ENCODE data around the gene FFAR1. TPM values are rescaled to one million over a fixed set of nuclear protein-coding genes. Genes with fewer than 3 reads are reported as not detected.
"Not testable (repeated sequence)": the region's sequence is repeated elsewhere in the genome, so short reads cannot be mapped to it uniquely, and the experiment has no call there.

The FFAR1 gene
- total RNA-seq, 1 donor from 2014 or later = 0.12 TPM

DNA sequence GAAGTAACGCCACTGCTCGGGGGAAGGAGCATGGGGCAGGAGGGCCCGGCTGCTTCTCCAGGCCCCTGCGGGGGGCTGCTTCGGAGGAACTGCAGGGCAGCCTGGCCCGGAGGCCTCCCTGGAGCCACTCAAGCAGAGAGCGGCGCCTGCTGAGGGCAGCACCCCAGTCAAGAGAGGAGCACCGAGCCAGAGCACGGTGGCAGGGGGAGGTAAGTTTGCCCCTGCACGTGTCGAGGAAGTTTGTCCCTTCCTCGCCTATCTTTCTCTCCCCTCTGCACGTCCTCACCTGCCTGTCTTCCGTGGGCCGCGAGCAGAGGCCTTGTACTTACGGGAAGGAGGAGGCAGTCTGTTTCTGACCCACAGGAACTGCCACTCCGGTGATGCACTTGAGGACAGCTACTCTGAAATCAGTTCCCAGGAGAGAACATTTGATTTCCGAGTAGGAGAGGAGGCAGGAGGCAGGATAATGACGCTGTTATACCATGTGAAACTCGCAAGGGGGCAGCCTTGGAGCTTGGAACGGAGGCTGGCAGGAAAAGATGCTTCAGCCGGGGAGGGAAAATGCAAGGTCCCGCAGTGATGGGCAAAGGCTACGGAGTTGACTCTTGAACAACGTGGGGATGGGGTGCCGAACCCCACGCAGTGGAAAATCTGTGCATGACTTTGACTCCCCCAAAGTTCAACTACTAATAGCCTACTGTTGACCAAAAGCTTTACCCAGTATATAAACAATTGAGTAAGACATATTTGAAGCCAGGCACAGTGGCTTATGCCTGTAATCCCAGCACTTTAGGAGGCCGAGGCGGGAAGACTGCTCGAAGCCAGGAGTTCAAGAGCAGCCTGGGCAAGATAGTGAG lies 5.0 kb downstream of the FFAR1 start:
- peak overlapping the region; percentile 71 for H3K27ac Mint-ChIP-seq
- no peaks in the 10 kb centered on the region for H3K27me3 Mint-ChIP-seq
- peak; percentile 90 for DNase-seq
- H3K4me1 Mint-ChIP-seq = peaks cover 23% of the 10 kb centered on the region
- intact Hi-C loops (cut with micrococcal nuclease) = loop anchor here (1.0 kb wide), 2 partner anchors 116 to 143 kb away; no protein-coding TSS in a partner anchor
- no peaks in the 10 kb centered on the region for H3K9me3 Mint-ChIP-seq
- H3K36me3 Mint-ChIP-seq (ENCODE audit: low read depth) = no peaks in the 10 kb centered on the region
- H3K4me3 Mint-ChIP-seq = no peak overlapping the region

GRCh38 chr19:35353635-35354034 lies 5.9 kb downstream of the FFAR1 start:
- Mint-ChIP-seq H3K4me1 (peaks cover 20% of the 10 kb centered on the region), H3K36me3 (ENCODE audit: low read depth) (no peaks in the 10 kb centered on the region), H3K4me3 (no peak overlapping the region), H3K27ac (no peak overlapping the region), H3K9me3 (no peaks in the 10 kb centered on the region), H3K27me3 (no peaks in the 10 kb centered on the region)
- no peak for DNase-seq
- intact Hi-C loops (cut with micrococcal nuclease) = no loop called here

DNA sequence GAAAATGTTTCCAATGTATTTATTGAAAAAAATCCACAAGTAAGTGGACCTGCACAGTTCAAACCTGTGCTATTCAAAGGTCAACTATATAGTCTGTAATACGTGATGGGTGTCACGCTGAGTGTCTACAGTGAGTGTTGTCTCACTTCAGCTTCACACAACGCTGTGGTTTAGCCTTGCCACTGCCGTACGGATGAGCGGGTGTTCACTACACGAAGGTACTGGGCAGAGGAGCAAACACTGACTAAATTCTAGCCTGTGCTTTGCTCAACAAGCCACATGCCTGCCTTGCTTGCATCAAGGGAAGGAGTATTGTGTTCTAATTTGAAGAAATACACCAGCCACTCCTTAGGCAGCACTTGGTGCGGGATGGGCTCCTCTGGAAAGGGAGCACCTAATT lies 7.2 kb downstream of the FFAR1 start:
- H3K9me3 Mint-ChIP-seq = no peaks in the 10 kb centered on the region
- H3K4me3 Mint-ChIP-seq = no peak overlapping the region
- no peaks in the 10 kb centered on the region for H3K27me3 Mint-ChIP-seq
- no peak for DNase-seq
- no peak overlapping the region for H3K27ac Mint-ChIP-seq
- intact Hi-C loops (cut with micrococcal nuclease) = no loop called here
- H3K36me3 Mint-ChIP-seq (ENCODE audit: low read depth) = no peaks in the 10 kb centered on the region
- H3K4me1 Mint-ChIP-seq = peaks cover 11% of the 10 kb centered on the region

DNA sequence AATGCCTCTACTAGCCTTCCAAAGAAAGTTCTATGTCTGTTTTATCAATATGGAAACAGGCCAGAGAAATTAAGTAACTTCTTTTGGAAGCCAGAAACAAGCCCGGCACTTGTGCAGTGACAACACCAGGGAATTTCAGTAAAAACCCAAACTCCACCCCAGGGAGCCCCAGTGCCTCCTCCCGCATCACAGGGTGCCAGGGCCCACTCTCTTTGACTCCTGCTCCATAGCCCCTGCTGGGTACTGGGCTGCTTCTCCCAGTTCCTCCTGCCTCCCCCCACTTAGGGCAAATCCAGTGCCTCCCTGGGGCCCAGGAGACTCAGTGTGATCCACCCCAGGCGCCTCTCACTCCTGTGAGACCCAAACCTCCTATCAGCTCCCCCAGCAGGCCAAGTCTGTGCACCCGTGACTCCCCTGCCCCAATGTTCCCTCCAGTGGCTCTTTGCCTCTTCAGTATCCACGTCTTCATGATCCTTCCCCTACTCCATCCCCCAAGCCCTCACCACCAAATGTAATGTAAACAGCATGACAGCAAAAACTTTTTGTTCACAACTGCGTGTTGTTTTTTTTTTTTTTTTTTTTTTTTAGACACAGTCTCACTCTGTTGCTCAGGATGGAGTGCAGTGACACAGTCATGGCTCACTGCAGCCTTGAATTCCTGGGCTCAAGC lies 8.2 kb downstream of the FFAR1 start:
- Mint-ChIP-seq H3K4me1 (peaks cover 11% of the 10 kb centered on the region), H3K9me3 (no peaks in the 10 kb centered on the region), H3K27ac (no peak overlapping the region), H3K27me3 (no peaks in the 10 kb centered on the region), H3K4me3 (no peak overlapping the region), H3K36me3 (ENCODE audit: low read depth) (no peaks in the 10 kb centered on the region)
- intact Hi-C loops (cut with micrococcal nuclease) = no loop called here
- no peak for DNase-seq

- Mint-ChIP-seq H3K9me3 (no peaks in the 10 kb centered on the region), H3K27me3 (peaks cover 6% of the 10 kb centered on the region), H3K27ac (peak within 1 kb of the TSS; percentile 25), H3K36me3 (ENCODE audit: low read depth) (no peaks in the 10 kb centered on the region), H3K4me3 (peak within 1 kb of the TSS; percentile 9), H3K4me1 (peaks cover 7% of the 10 kb centered on the region)
- no peak for DNase-seq
- intact Hi-C loops (cut with micrococcal nuclease) = no loop called here
These were observed 10.3 kb downstream of the FFAR1 start, which contains the start of gene FFAR3 for GRCh38 chr19:35357867-35358573. FFAR3 (plus strand) TSS chr19:35358460; CDS start chr19:35358891, 431 bp downstream.

DNA sequence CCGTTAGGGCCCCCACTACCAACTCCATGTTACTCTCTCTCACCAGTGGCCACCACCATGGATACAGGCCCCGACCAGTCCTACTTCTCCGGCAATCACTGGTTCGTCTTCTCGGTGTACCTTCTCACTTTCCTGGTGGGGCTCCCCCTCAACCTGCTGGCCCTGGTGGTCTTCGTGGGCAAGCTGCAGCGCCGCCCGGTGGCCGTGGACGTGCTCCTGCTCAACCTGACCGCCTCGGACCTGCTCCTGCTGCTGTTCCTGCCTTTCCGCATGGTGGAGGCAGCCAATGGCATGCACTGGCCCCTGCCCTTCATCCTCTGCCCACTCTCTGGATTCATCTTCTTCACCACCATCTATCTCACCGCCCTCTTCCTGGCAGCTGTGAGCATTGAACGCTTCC lies 11.1 kb downstream of the FFAR1 start:
- H3K27me3 Mint-ChIP-seq; intact Hi-C loops (cut with micrococcal nuclease); H3K4me1 Mint-ChIP-seq; H3K27ac Mint-ChIP-seq; DNase-seq; H3K36me3 Mint-ChIP-seq (ENCODE audit: low read depth); H3K9me3 Mint-ChIP-seq; H3K4me3 Mint-ChIP-seq: not testable (repeated sequence)

- H3K36me3 Mint-ChIP-seq (ENCODE audit: low read depth) = not testable (repeated sequence)
These were observed 11.7 kb downstream of the FFAR1 start for GRCh38 chr19:35359395-35359794.

DNA sequence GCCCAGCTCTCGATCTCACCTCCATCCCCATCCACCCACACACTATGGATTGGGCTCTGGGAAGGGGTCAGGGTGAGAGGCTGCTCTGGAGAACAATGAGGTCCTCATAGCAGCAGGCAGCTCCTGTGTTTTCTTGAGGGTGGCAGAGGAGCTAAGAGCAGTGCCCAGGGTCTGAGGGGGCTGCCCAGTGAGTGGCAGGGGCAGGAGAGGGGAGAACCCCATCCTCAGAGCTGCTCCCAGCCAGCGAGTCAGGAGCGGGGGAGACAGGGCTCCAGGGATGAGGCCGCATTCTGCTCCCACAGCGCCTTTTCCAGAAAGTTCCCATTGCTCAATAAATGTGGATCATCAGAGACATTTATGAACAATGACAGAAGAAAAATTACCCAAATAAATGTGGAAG lies 12.4 kb downstream of the FFAR1 start:
- H3K9me3 Mint-ChIP-seq; H3K4me1 Mint-ChIP-seq; H3K36me3 Mint-ChIP-seq (ENCODE audit: low read depth); H3K4me3 Mint-ChIP-seq; H3K27me3 Mint-ChIP-seq; intact Hi-C loops (cut with micrococcal nuclease); H3K27ac Mint-ChIP-seq; DNase-seq: not testable (repeated sequence)

More at GRCh38 chr19:35359395-35359794, 11.7 kb downstream of the FFAR1 start:
- DNase-seq; H3K9me3 Mint-ChIP-seq; H3K27me3 Mint-ChIP-seq; H3K27ac Mint-ChIP-seq; H3K4me1 Mint-ChIP-seq; H3K4me3 Mint-ChIP-seq; intact Hi-C loops (cut with micrococcal nuclease): not testable (repeated sequence)

DNA sequence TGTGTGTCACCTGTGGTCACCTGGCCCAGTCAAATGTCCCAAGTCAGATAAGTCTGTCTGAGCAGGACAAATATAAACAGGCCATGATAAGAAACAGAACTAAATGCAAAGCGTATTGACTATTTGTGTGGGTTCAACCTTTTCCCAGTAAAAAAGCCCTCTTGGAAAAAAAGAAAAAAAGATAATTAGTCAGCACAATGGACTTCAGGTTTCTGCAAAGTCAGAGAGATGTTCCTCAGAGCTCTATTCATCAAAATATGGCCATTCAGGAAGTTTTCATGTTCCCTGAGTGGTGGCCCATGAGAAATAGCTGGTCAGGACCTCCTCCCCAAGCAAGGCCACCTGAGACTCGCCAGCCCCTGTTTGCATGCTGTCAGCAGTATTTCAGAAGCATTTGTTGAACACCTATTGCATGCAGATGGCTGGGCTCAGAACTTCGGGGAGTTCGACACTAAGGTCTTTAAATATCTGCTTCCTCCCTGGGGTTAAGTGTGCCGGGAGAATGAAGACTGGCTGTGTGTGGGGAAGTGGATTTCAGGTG lies 13.2 kb downstream of the FFAR1 start:
- Mint-ChIP-seq H3K4me3 (no peak overlapping the region), H3K36me3 (ENCODE audit: low read depth) (no peaks in the 10 kb centered on the region), H3K9me3 (no peaks in the 10 kb centered on the region), H3K4me1 (peaks cover 7% of the 10 kb centered on the region), H3K27me3 (peaks cover 10% of the 10 kb centered on the region), H3K27ac (no peak overlapping the region)
- intact Hi-C loops (cut with micrococcal nuclease) = no loop called here
- no peak for DNase-seq

- DNase-seq = no peak
- Mint-ChIP-seq H3K27me3 (peaks cover 14% of the 10 kb centered on the region), H3K4me3 (no peak overlapping the region), H3K36me3 (ENCODE audit: low read depth) (no peaks in the 10 kb centered on the region), H3K9me3 (no peaks in the 10 kb centered on the region), H3K4me1 (peaks cover 7% of the 10 kb centered on the region), H3K27ac (peak overlapping the region; percentile 56)
- intact Hi-C loops (cut with micrococcal nuclease) = no loop called here
These were observed 14.7 kb downstream of the FFAR1 start for GRCh38 chr19:35362261-35363000.

DNA sequence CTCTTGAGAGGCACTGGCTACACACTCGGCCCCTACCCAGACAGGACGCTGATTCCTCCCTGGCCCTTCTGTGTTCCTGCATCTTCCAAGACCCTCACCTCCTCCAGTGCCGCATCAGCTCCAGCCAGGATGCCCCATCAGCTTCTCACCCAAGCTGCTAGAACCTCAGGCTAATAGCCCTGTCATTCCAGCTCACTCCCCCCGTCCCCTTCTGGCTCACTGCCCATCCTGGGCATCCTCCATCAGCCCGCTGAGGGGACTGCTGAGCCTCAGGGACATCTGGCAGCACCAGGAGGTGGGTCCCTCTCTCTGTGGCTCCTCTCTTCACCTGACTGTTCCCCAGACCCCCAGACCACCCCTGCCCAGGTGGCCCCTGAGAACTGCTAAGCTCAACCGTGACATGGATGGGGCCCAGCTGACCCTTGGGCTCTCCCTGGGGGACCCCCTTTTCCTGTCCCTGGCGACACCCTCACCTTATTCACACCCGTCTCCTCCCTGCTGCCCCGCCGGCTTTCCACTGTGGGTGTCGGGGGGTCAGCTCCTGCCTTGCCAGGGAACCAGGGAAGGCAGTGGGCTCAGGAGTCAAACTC lies 15.4 kb downstream of the FFAR1 start:
- intact Hi-C loops (cut with micrococcal nuclease) = no loop called here
- Mint-ChIP-seq H3K36me3 (ENCODE audit: low read depth) (no peaks in the 10 kb centered on the region), H3K9me3 (no peaks in the 10 kb centered on the region), H3K27me3 (peaks cover 21% of the 10 kb centered on the region), H3K4me3 (no peak overlapping the region), H3K27ac (no peak overlapping the region), H3K4me1 (peaks cover 3% of the 10 kb centered on the region)
- no peak for DNase-seq

DNA sequence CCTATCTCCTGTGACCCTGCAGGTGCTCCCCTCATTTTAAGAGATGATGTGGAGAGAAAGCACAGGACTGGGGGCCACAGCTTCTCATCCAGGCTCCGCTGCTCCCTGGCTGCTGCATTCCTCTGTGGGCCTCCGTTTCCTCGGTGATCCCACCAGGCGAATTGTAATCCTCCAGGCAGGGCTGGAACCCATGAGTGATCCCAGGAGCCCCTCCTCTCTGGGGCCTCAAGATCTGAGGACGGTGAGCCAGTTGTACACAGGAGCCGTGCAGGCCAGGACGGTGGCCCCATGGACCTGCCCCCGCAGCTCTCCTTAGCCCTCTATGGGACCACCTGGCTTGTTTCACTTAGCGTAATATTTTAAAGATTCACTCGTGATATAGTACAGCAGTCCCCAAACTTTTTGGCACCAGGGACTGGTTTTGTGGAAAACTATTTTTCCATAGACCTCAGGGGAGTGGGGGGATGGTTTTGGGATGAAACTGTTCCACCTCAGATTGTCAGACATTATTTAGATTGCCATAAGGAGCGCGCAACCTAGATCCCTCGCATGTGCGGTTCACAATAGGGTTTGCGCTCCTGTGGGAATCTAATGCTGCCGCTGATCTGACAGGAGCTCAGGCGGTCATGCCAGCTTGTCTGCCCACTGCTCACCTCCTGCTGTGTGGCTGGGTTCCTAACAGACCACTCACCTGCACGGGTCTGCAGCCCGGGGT lies 16.2 kb downstream of the FFAR1 start:
- intact Hi-C loops (cut with micrococcal nuclease) = no loop called here
- DNase-seq = no peak
- H3K9me3 Mint-ChIP-seq = no peaks in the 10 kb centered on the region

More for the DNA sequence above, 16.2 kb downstream of the FFAR1 start:
- Mint-ChIP-seq H3K4me1 (no peaks in the 10 kb centered on the region), H3K4me3 (no peak overlapping the region), H3K27me3 (peaks cover 28% of the 10 kb centered on the region), H3K27ac (no peak overlapping the region), H3K36me3 (ENCODE audit: low read depth) (no peaks in the 10 kb centered on the region)

All from activated CD4-positive, alpha-beta T cell treated with anti-CD3 and anti-CD28 coated beads, Interleukin-2, amount 10 ng/mL, durations not matched to agents 24 days and 14 days (primary cell).